ENCODE data around the gene PADI1.

- TF ChIP-seq CTCF (conservative IDR thresholded peaks at IDR 0.05; ENCODE audit: low read length) (no peak), EZH2phosphoT487 (IDR thresholded peaks at IDR 0.05; ENCODE audit: borderline replicate concordance, low read depth, low read length) (no peak)
Measured at GRCh38 chr1:17225140-17225539, 20.2 kb downstream of the PADI1 start.
